Stimulated activated CD8-positive, alpha-beta memory T cell treated with anti-CD3 and anti-CD28 coated beads, Interleukin-12 subunit alpha, Interleukin-12 subunit beta, amount 100 ng/mL, for 4 hours (primary cell): ENCODE measurements around the gene SH2D2A.

ENCODE experiments used
- DNase-seq: peaks from one replicate; pipeline ENCODE4 v3.0.0-alpha.2; 2020; ENCODE audit warnings: low read depth

SH2D2A gene

GRCh38 chr1:156847591-156848460 is 31.2 kb upstream of the SH2D2A start:
- DNase-seq: no peak

- no peak for DNase-seq
Observed at GRCh38 chr1:156846643-156847042, 30.0 kb upstream of the SH2D2A start.

GRCh38 chr1:156845953-156846545 is 29.4 kb upstream of the SH2D2A start:
- DNase-seq: no peak

GRCh38 chr1:156845055-156845952 is 28.7 kb upstream of the SH2D2A start:
- no peak for DNase-seq

GRCh38 chr1:156844638-156845037 is 28.0 kb upstream of the SH2D2A start:
- DNase-seq: no peak

- no peak for DNase-seq
Observed at GRCh38 chr1:156844102-156844501, 27.5 kb upstream of the SH2D2A start.

GRCh38 chr1:156842618-156843300 is 26.1 kb upstream of the SH2D2A start:
- no peak for DNase-seq

- DNase-seq: no peak
Observed at GRCh38 chr1:156841295-156841855, 24.7 kb upstream of the SH2D2A start.

GRCh38 chr1:156840898-156841279 is 24.2 kb upstream of the SH2D2A start:
- no peak for DNase-seq

GRCh38 chr1:156840186-156840897 is 23.7 kb upstream of the SH2D2A start:
- no peak for DNase-seq

- DNase-seq: no peak
Observed at GRCh38 chr1:156839426-156840109, 22.9 kb upstream of the SH2D2A start.

- no peak for DNase-seq
Observed at GRCh38 chr1:156838972-156839371, 22.3 kb upstream of the SH2D2A start.

- DNase-seq: no peak
Observed at GRCh38 chr1:156836892-156837291, 20.2 kb upstream of the SH2D2A start.

GRCh38 chr1:156836041-156836654 is 19.5 kb upstream of the SH2D2A start:
- DNase-seq: no peak

- no peak for DNase-seq
Observed at GRCh38 chr1:156834322-156834721, 17.7 kb upstream of the SH2D2A start.

GRCh38 chr1:156833603-156834002 is 17.0 kb upstream of the SH2D2A start:
- DNase-seq: no peak

GRCh38 chr1:156832434-156832833 is 15.8 kb upstream of the SH2D2A start:
- no peak for DNase-seq

GRCh38 chr1:156828400-156829124 is 11.9 kb upstream of the SH2D2A start:
- DNase-seq: no peak

- no peak for DNase-seq
Observed at GRCh38 chr1:156826630-156827029, 10.0 kb upstream of the SH2D2A start.
